Measurements from ENCODE around the gene ARPIN. TPM values are rescaled to one million over a fixed set of nuclear protein-coding genes. Genes with fewer than 3 reads are reported as not detected.
"Not testable (repeated sequence)": the region's sequence is repeated elsewhere in the genome, so short reads cannot be mapped to it uniquely, and the experiment has no call there.

ARPIN gene
- polyA plus RNA-seq, 1 donor, result 16.1 TPM

DNA sequence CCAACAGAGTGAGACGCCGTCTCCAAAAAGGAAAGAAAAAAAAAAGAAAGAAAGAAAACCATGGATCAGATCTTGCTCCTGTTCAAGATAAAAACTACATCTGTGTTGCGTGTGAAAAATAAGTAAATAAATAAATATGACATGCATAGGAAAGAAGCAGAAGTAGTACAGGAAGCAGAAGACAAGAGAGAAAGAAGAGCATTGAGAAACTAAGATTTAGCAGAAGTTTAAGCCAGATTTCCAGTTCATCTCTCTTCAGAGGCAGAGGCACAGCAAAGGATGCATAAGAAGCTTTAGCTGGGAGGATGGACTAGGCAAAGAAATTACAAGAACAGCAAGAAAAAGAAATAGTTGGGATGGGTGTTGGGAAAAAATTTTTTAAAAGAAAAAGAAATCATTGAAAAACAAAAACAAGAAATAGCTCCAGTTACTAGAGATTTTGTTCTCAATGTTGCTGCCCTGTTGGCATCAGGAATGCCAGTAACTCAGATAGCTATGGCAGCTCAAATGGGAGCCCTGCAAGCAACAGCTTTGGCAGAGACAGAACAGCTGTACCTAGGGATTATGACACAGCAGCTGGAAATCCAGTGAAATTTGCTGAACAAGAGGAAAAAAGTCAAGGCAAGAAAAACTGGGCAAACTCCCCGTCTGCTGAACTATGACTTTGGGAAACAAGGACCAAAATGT is 36.2 kb downstream of the ARPIN start:
- no peak for DNase-seq

GRCh38 chr15:89875741-89876140 is 37.0 kb downstream of the ARPIN start:
- DNase-seq, result no peak

DNA sequence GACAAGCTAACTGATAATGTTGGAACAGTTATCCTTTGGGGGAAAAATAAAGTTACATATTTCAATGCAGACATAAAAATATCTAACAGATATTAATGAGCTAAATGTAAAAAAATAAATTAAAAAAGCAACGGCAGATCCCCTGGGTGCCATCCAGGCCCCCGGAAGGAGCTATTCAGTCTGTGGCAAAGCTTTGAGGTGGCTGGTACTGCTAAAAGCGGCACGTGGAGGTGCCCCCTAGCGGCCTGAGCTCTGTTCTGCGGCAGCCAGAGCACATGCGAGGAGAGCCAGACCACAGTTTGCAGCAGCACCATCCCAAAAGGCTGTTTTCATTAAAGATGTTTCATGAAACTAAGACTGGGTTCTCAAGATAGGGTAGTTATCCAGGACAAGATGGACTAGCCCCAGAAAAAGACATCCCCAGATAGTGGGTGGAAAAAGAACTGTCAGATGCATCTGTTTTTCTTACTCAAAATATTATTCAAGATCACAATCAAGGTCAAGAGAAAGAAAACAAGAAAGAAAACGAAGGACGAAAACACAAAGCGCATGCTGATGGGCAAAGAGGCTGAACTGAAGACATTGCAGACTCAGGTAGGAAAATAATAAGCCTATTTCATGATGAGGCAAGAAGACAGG is 37.7 kb downstream of the ARPIN start:
- DNase-seq, result peak; percentile 76

DNA sequence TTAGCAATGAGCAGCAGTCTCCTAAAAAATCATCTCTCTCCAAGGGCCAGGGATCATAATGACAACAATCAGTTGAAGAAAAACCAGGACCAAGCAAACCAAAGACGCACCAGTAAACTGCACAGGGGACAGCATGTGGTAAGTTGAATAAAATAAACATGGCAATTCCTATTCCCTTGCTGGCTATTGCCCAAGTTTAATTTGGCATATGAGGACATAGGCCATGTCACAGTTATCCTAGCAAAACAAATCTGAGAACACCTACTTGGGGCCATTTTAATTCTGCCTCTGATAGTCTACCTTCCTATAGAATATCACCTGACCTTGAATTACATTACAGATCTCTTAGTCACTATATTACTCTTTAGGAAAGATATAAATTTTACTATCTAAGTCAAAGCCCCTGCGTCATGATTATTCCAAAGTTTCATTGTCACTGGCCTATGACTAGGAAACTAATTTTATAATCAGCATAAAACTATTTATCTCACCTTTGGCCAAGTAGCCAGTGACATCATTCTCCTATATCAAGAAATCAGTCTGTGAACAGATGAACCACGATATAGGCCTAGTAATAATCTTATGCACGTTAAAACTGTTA is 42.0 kb downstream of the ARPIN start:
- no peak for DNase-seq

DNA sequence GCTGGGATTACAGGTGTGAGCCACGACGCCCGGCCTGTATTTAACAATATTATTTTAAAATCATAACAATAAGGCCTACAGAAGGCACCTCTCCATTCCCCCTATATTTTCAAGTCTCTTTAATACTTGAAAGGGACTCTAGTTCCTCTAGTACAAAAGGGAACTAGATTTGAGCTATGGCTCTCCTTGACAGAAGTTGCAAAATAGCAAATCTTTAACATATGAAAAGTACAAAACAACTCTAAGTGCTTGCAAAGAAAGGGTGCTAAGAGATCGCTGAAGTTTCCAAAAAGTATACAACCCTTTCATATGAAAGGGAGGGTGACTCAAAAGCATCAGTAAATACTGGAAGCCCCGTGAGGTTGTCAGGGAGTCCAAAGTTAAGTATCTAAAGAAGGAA is 42.7 kb downstream of the ARPIN start:
- DNase-seq, result no peak

DNA sequence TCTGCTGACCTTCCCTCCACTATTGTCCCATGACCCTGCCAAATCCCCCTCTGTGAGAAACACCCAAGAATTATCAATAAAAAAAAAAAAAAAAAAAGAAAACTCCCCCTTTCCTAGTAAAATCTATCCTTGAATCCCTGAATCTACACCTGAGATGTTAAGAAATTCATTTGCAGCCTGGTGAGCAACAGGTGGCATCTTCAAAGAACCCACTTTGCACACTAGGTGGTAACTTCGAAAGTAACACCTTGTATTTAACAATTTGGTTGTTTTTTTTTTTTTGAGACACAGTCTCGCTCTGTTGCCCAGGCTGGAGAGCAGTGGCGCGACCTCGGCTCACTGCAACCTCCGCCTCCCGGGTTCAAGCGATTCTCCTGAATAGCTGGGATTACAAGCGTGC is 43.3 kb downstream of the ARPIN start:
- DNase-seq, result not testable (repeated sequence)

- no peak for DNase-seq
These were observed 47.6 kb downstream of the ARPIN start for GRCh38 chr15:89864958-89865739.

DNA sequence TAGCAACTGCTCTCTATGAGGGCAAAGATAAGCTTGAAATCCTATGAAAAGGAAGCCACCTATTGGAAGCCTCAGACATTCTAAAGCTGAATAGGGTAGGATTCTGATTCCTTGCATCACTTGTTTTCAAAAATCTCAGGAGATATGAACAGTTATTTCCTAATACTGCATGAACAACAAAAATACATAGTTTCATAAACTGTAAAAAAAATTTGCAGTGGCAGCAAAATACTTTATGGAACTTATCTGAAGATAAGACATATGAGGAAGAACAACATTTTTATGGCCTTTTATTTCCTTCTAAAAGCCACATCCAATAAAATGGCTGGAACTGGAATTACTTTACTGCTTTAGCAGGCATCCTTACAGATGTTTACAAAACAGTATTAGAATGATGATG is 48.8 kb downstream of the ARPIN start:
- no peak for DNase-seq

DNA sequence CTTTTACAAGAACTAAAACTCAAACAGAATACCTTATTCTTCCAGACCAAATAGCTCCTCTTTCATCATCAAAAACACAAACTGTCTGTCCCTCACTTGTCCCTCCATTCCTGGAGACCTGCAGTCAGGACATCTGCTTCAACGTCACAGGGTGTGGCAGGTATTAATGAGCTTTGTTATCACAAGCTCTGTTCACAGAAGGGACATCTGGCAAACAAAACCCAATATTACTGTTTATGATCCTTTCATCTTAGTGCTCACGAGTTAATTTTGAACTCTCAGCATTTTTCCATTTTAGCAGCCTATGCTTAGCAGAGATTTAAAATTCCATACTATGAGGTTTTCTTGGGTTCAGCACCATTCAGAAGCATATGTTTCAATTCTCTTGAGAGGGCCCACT is 51.9 kb downstream of the ARPIN start:
- DNase-seq, result no peak

- no peak for DNase-seq
These were observed 52.3 kb downstream of the ARPIN start for GRCh38 chr15:89860431-89860830.

- no peak for DNase-seq
These were observed 53.9 kb downstream of the ARPIN start for GRCh38 chr15:89858661-89859458.

- DNase-seq, result no peak
These were observed 55.1 kb downstream of the ARPIN start for GRCh38 chr15:89857673-89858072.

DNA sequence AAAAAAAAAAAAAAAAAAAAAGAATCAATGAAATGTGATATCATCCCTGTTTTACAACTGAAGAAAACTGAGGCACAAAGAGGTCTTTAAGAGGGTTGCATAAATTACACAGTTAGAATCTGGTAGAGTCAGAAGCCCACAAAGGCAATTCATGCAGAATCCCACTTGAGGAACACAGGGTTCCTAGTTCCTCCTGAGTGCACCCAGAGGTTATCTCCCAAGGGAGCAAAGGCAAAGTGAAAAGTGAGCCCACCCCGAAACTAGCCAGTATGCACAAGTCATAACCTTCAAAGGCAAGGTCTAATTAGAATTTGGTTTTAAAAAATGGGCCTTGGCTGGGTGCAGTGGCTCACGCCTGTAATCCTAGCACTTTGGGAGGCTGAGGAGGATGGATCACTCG is 56.8 kb downstream of the ARPIN start:
- no peak for DNase-seq

- DNase-seq, result not testable (repeated sequence)
These were observed 57.9 kb downstream of the ARPIN start for GRCh38 chr15:89854863-89855262.

- no peak for DNase-seq
These were observed 60.3 kb downstream of the ARPIN start for GRCh38 chr15:89852342-89852995.

DNA sequence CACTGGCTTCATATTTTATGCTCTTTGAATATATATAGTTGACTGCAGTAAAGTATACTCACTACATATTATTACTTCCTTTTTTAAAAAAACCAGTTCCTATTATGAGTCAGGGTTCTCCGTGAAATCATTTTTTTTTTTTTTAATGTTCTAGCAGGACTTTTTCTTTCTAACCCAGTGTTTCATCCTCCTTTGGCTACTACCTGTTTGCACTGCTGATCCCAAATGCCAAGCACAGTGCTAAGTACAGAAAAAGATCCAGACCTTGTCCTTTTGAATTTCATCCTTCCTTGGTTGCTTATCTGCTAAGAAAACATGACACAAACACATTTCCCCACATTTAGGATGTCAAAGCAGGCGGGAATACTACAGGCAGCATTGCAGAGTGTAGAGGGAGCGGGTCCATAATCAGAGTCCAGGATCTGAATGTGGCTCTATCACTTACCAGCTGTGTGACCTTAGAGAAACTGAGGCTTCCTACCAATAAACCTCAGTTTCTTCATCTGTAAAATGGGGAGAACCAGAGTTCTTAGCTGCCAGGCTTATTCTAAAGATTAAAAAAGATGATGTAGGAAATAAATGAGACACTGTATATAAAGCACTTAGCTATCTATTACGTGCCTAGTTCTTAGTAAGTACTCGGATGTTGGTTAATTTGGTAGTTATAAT is 60.9 kb downstream of the ARPIN start:
- DNase-seq, result no peak

DNA sequence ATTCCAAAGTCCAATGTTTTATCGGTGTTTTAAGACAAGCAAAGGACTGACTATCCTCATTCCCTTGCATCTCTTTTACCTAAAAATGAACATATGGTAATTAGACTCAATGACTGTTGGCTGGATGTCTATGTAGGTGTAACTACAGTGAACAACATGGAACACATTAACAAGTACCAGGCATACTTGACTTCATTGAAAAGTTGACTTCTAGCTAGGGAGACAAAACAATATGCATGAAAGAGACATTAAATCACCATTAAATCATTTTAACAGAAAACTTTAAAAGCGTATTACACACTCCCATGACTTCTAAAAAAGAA is 63.8 kb downstream of the ARPIN start:
- DNase-seq, result no peak

GRCh38 chr15:89847101-89847500 is 65.7 kb downstream of the ARPIN start:
- no peak for DNase-seq

GRCh38 chr15:89845305-89845893 is 67.4 kb downstream of the ARPIN start:
- DNase-seq, result no peak

Measured in hindlimb muscle (tissue), 1 donor.